HCT116 (cell line): ENCODE measurements around the gene OTUD4. TPM values are rescaled to one million over a fixed set of nuclear protein-coding genes. Genes with fewer than 3 reads are reported as not detected.

Experiments
- ATAC-seq: fragments of 200-7000 bp; cut with Tn5 transposase; 2 replicates; pipeline ENCODE4 v1.9.1; 2020; ENCODE audit warnings: mild to moderate bottlenecking, moderate library complexity
- BruUV-seq: library from RNA; stranded (reverse); fragments of 400-500 nt; replicated peaks from 2 replicates; lab custom pipeline; 2021; lab: Mats Ljungman, UMichigan
- CTCF ChIA-PET: fragments of 300-600 bp; sonication (Branson Sonifier 250); formaldehyde crosslinking; loops from one replicate; lab custom pipeline; 2021; ENCODE audit warnings: antibody characterized with exemption; lab: Charles Lee
- POLR2A ChIA-PET: fragments of 300-600, 350-600 bp; sonication (Branson Sonifier 250); formaldehyde crosslinking; loops from one replicate; lab custom pipeline; 2021; ENCODE audit warnings: antibody characterized with exemption; lab: Charles Lee
- RAD21 ChIA-PET, 2 experiments: fragments of 300-600 bp; sonication (Branson Sonifier 250); formaldehyde crosslinking; loops; one replicate each; lab custom pipeline; 2023; ENCODE audit warnings: low total read pairs in 2 of 2; ENCODE audit not compliant: uncharacterized antibody in 2 of 2, unreplicated experiment in 2 of 2, low non-redundant PET in 1 of 2; lab: Charles Lee
- DNase-seq: peaks from one replicate; pipeline ENCODE4 v3.0.0-alpha.2; 2010; ENCODE audit warnings: low read depth, low spot score
- H2AFZ ChIP-seq: fragments of 200-600 bp; shearing (Covaris generic), sonication (generic); 2 replicates; pipeline ENCODE4 v1.6.1; 2017; ENCODE audit warnings: low read depth, mixed run types, mixed read lengths, antibody characterized with exemption, low read length; ENCODE audit not compliant: poor library complexity, severe bottlenecking
- H3K27ac ChIP-seq: 2 replicates; pipeline ENCODE4 v1.5.1; 2012; ENCODE audit warnings: low read depth, low read length
- H3K27me3 ChIP-seq: fragments of 200-600 bp; sonication (generic); 2 replicates; pipeline ENCODE4 v1.6.1; 2016; ENCODE audit warnings: mixed run types, low read length, mixed read lengths; ENCODE audit not compliant: insufficient read depth
- H3K36me3 ChIP-seq, 2 experiments: fragments of 200-500 bp in 1 of 2; fragments of 200-600 bp in 1 of 2; sonication (Bioruptor generic) in 1 of 2; sonication (generic) in 1 of 2; 2 replicates each; pipeline versions ENCODE4 v1.5.1 to v1.6.1; 2014 to 2016; ENCODE audit warnings: low read length in 2 of 2, inconsistent platforms in 1 of 2, mixed read lengths in 1 of 2, mixed run types in 1 of 2; ENCODE audit not compliant: insufficient read depth in 2 of 2, control insufficient read depth in 1 of 2
- H3K4me1 ChIP-seq, 2 experiments: fragments of 200-600 bp in 1 of 2; sonication (generic) in 1 of 2; 2 replicates each; pipeline versions ENCODE4 v1.5.1 to v1.6.1; 2012 to 2017; ENCODE audit warnings: low read length in 2 of 2, inconsistent platforms in 1 of 2, mild to moderate bottlenecking in 1 of 2, mixed read lengths in 1 of 2, mixed run types in 1 of 2, moderate library complexity in 1 of 2; ENCODE audit not compliant: insufficient read depth in 2 of 2, control insufficient read depth in 1 of 2
- H3K4me2 ChIP-seq: fragments of 200-600 bp; sonication (generic); 2 replicates; pipeline ENCODE4 v1.6.1; 2017; ENCODE audit warnings: mixed run types, low read length, mixed read lengths
- H3K4me3 ChIP-seq, 2 experiments: fragments of 200-600 bp in 1 of 2; sonication (generic) in 1 of 2; replicated peaks in 1 of 2; 2 replicates each; pipeline ENCODE4 v1.5.1; 2011 to 2016; ENCODE audit warnings: low read length in 2 of 2, control low read depth in 1 of 2, low read depth in 1 of 2, mild to moderate bottlenecking in 1 of 2, mixed read lengths in 1 of 2, mixed run types in 1 of 2
- H3K79me2 ChIP-seq: fragments of 200-600 bp; sonication (generic); 2 replicates; pipeline ENCODE4 v1.6.1; 2017; ENCODE audit warnings: mild to moderate bottlenecking, mixed run types, low read length, moderate library complexity, mixed read lengths; ENCODE audit not compliant: insufficient read depth
- H3K9ac ChIP-seq: fragments of 200-600 bp; sonication (generic); 2 replicates; pipeline ENCODE4 v1.6.1; 2016; ENCODE audit warnings: low read length, mixed read lengths
- H3K9me2 ChIP-seq: fragments of 200-600 bp; sonication (generic), shearing (Covaris generic); 2 replicates; pipeline ENCODE4 v1.6.1; 2017; ENCODE audit warnings: mixed run types, mild to moderate bottlenecking, moderate library complexity; ENCODE audit not compliant: insufficient read depth
- H3K9me3 ChIP-seq, 2 experiments: fragments of 200-500 bp in 1 of 2; fragments of 200-600 bp in 1 of 2; sonication (Bioruptor generic) in 1 of 2; sonication (generic) in 1 of 2; 2 replicates each; pipeline ENCODE4 v1.6.1; 2014 to 2017; ENCODE audit warnings: low read length in 2 of 2, mixed read lengths in 2 of 2, inconsistent platforms in 1 of 2, low read depth in 1 of 2, mild to moderate bottlenecking in 1 of 2, mixed run types in 1 of 2, moderate library complexity in 1 of 2; ENCODE audit not compliant: control insufficient read depth in 1 of 2, insufficient read depth in 1 of 2
- H4K20me1 ChIP-seq: fragments of 200-600 bp; sonication (generic), shearing (Covaris generic); 2 replicates; pipeline ENCODE4 v1.6.1; 2017; ENCODE audit warnings: mixed run types, mild to moderate bottlenecking, moderate library complexity; ENCODE audit not compliant: insufficient read depth
- CBX3 ChIP-seq: IDR thresholded peaks from 2 replicates; pipeline ENCODE4 v1.6.1; 2012; ENCODE audit warnings: low read depth
- CEBPB ChIP-seq: IDR thresholded peaks from 2 replicates; pipeline ENCODE4 v1.6.1; 2012; ENCODE audit warnings: low read depth
- ELF1 ChIP-seq: IDR thresholded peaks from 2 replicates; pipeline ENCODE4 v1.6.1; 2012; ENCODE audit warnings: low read depth, borderline replicate concordance
- EZH2 ChIP-seq: fragments of 200-600 bp; sonication (generic); IDR thresholded peaks from 2 replicates; pipeline ENCODE4 v1.6.1; 2017; ENCODE audit warnings: antibody characterized with exemption, mixed run types
- EZH2phosphoT487 ChIP-seq: fragments of 200-600 bp; IDR thresholded peaks from 2 replicates; pipeline ENCODE4 v1.6.1; 2018; ENCODE audit warnings: antibody characterized with exemption, borderline replicate concordance
- FOSL1 ChIP-seq: IDR thresholded peaks from 2 replicates; pipeline ENCODE4 v1.6.1; 2012; ENCODE audit warnings: low read depth
- JUND ChIP-seq: IDR thresholded peaks from 2 replicates; pipeline ENCODE4 v1.6.1; 2012
- POLR2A ChIP-seq: IDR thresholded peaks from 2 replicates; pipeline ENCODE4 v1.7.0; 2011; ENCODE audit warnings: borderline replicate concordance; ENCODE audit not compliant: insufficient read depth, insufficient read length; ENCODE audit errors: extremely low read depth
- POLR2AphosphoS5 ChIP-seq: IDR thresholded peaks from 2 replicates; pipeline ENCODE4 v1.6.1; 2011; ENCODE audit warnings: mild to moderate bottlenecking, low read depth, low read length, moderate library complexity
- SIN3A ChIP-seq: IDR thresholded peaks from 2 replicates; pipeline ENCODE4 v1.6.1; 2012; ENCODE audit warnings: low read depth
- SP1 ChIP-seq: IDR thresholded peaks from 2 replicates; pipeline ENCODE4 v1.6.1; 2012; ENCODE audit warnings: low read depth
- SRF ChIP-seq: IDR thresholded peaks from 2 replicates; pipeline ENCODE4 v1.6.1; 2012; ENCODE audit warnings: low read depth
- TCF7L2 ChIP-seq: IDR thresholded peaks from 2 replicates; pipeline ENCODE4 v1.7.0; 2011; ENCODE audit warnings: borderline replicate concordance, inconsistent platforms; ENCODE audit not compliant: insufficient read depth, insufficient read length; ENCODE audit errors: extremely low read depth
- YY1 ChIP-seq: IDR thresholded peaks from 2 replicates; pipeline ENCODE4 v1.6.1; 2011; ENCODE audit warnings: low read length, low read depth, moderate library complexity, mild to moderate bottlenecking; ENCODE audit not compliant: insufficient replicate concordance; ENCODE audit errors: extremely low read depth
- ZFX ChIP-seq: fragments of 450-650 bp; IDR thresholded peaks from 2 replicates; pipeline ENCODE4 v1.6.1; 2017
- intact Hi-C: fragments of 100-400 bp; cut with micrococcal nuclease; formaldehyde crosslinking; loops from 2 replicates; pipeline ENCODE4 v1.10.0; 2022
- total RNA-seq: library from RNA; stranded (reverse); gene quantifications from one replicate; pipeline ENCODE4 v1.2.1, GENCODE V29; 2021; ENCODE audit not compliant: unreplicated experiment
- TF ChIP-seq, protein P1 (sequence below): IDR thresholded peaks from 2 replicates; pipeline ENCODE4 v1.6.1; 2012
- TF ChIP-seq, protein P2 (sequence below): IDR thresholded peaks from 2 replicates; pipeline ENCODE4 v1.6.1; 2012

OTUD4 gene
- total RNA-seq, 1 experiment from 2014 or later = 37.2 TPM

DNA sequence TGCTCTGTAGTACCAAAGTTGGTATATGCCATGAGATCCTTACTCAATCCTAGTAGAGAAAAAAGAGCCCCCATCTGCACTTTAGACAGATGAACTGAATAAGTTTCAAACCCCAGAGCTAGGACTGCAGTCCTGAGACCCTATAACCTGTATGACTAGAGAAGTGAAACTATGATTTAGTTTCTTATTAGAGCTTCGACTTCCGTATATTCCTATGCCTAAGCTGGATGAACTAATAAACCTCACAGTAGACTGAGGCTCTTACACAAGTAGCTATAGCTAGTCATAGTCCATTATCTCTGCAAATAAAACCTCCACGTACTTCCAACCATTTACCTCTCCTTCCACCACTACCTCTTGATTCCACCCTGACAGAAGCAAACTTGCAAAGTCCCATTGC lies 6.3 kb upstream of the OTUD4 start:
- no peak overlapping the region for H3K9ac ChIP-seq
- ATAC-seq = no peak
- H3K79me2 ChIP-seq = no peaks in the 10 kb centered on the region
- TF ChIP-seq SP1 = no peak
- intact Hi-C loops = no loop called here
- no peak overlapping the region for H3K4me2 ChIP-seq
- H3K4me3 ChIP-seq = no peak overlapping the region
- no peaks in the 10 kb centered on the region for H3K27me3 ChIP-seq
- H3K36me3 ChIP-seq = no peaks in the 10 kb centered on the region
- H2AFZ ChIP-seq = no peak overlapping the region
- BruUV-seq = no TSS peak
- CTCF ChIA-PET = interaction anchor here (0.9 kb wide), 1 partner anchor 430 kb away, joined by 3 read pairs; no protein-coding TSS in a partner anchor
- RAD21 ChIA-PET = no interaction called here
- no peak for DNase-seq
- H3K9me2 ChIP-seq = no peaks in the 10 kb centered on the region
- POLR2A ChIA-PET = no interaction called here
- no peaks in the 10 kb centered on the region for H4K20me1 ChIP-seq
- H3K9me3 ChIP-seq = no peaks in the 10 kb centered on the region
- no peaks in the 10 kb centered on the region; a peak in 1 of 4 replicates for H3K4me1 ChIP-seq
- no peak overlapping the region for H3K27ac ChIP-seq

DNA sequence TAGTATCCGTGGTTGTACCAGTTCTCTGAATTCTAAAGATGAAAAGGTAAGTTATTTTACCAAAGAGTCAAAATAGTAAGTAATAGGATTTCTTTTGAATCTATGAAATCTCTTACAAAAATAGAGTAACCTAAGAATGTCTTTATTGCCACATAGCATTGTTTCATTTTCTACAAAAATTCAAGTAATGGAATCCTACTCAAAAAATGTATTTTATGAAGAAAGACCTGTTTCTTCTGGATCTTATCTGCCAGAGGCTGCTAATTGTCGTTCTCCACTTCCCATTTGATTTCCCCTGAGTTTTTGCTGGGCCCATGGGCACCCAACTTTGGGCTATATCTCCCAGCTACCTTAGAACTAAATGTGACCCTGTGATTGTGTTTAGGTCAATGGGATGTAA lies 3.2 kb upstream of the OTUD4 start:
- Histone ChIP-seq H2AFZ (no peak overlapping the region), H4K20me1 (peaks cover 2% of the 10 kb centered on the region; the same call in 1 of the 2 replicates), H3K27me3 (no peaks in the 10 kb centered on the region), H3K79me2 (peaks cover 10% of the 10 kb centered on the region), H3K9me3 (no peaks in the 10 kb centered on the region), H3K27ac (no peak overlapping the region), H3K4me1 (peaks cover 7 to 16% of the 10 kb centered on the region in 2 experiments), H3K4me3 (no peak overlapping the region), H3K36me3 (no peaks in the 10 kb centered on the region), H3K4me2 (no peak overlapping the region), H3K9me2 (no peaks in the 10 kb centered on the region), H3K9ac (no peak overlapping the region)
- DNase-seq (no peak), ATAC-seq (no peak)
- no TSS peak for BruUV-seq
- intact Hi-C loops = no loop called here
- RAD21 ChIA-PET = no interaction called here
- POLR2A ChIA-PET = no interaction called here
- TF ChIP-seq EZH2phosphoT487 = no peak
- no peak for TF ChIP-seq EZH2
- TF ChIP-seq SRF = no peak
- TF ChIP-seq CBX3 = no peak
- no peak for TF ChIP-seq JUND
- TF ChIP-seq, protein P1, sequence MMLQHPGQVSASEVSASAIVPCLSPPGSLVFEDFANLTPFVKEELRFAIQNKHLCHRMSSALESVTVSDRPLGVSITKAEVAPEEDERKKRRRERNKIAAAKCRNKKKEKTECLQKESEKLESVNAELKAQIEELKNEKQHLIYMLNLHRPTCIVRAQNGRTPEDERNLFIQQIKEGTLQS = no peak
- no peak for TF ChIP-seq ZFX
- TF ChIP-seq CEBPB = no peak
- TF ChIP-seq SIN3A = no peak
- no peak for TF ChIP-seq POLR2AphosphoS5
- TF ChIP-seq TCF7L2 = no peak
- no peak for TF ChIP-seq ELF1
- no peak for TF ChIP-seq FOSL1
- TF ChIP-seq SP1 = no peak
- TF ChIP-seq, protein P2, sequence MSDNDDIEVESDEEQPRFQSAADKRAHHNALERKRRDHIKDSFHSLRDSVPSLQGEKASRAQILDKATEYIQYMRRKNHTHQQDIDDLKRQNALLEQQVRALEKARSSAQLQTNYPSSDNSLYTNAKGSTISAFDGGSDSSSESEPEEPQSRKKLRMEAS = no peak
- no peak for TF ChIP-seq POLR2A
- TF ChIP-seq YY1 = no peak
- CTCF ChIA-PET = no interaction called here
